IMR-90 (cell line): ENCODE results near the gene ITPR2. TPM values are rescaled to one million over a fixed set of nuclear protein-coding genes. Genes with fewer than 3 reads are reported as not detected.

Experiments
- ATAC-seq: fragments of 200-7000 bp; cut with Tn5 transposase; 2 replicates; pipeline ENCODE4 v1.9.1; 2020; ENCODE audit warnings: low read depth, mild to moderate bottlenecking, moderate library complexity
- BruUV-seq: library from RNA; stranded (reverse); fragments of 400-500 nt; replicated peaks from 2 replicates; lab custom pipeline; 2021; lab: Mats Ljungman, UMichigan
- CTCF ChIA-PET: fragments of 300-600 bp; formaldehyde crosslinking; extraction: SDS; loops from one replicate; lab custom pipeline; 2021; ENCODE audit warnings: antibody characterized with exemption; lab: Yijun Ruan, JAX
- POLR2A ChIA-PET: fragments of 300-600 bp; sonication (Branson Sonifier 250); formaldehyde crosslinking; loops from one replicate; lab custom pipeline; 2022; ENCODE audit warnings: antibody characterized with exemption; ENCODE audit not compliant: unreplicated experiment; lab: Charles Lee
- DNase-seq: peaks from one replicate; pipeline ENCODE4 v3.0.0; 2013
- H2AFZ ChIP-seq: replicated peaks from 2 replicates; pipeline ENCODE3; 2013; ENCODE audit warnings: low read length, mild to moderate bottlenecking; ENCODE audit not compliant: poor library complexity
- H2AK5ac ChIP-seq: 2 replicates; pipeline ENCODE4 v1.6.1; 2013; ENCODE audit warnings: low read depth, low read length, inconsistent platforms
- H2AK9ac ChIP-seq: replicated peaks from 2 replicates; pipeline ENCODE3; 2013; ENCODE audit warnings: mild to moderate bottlenecking, low read depth, low read length, moderate library complexity; ENCODE audit not compliant: poor library complexity
- H2BK120ac ChIP-seq: 2 replicates; pipeline ENCODE4 v1.6.1; 2013; ENCODE audit warnings: low read depth, low read length, inconsistent platforms
- H2BK15ac ChIP-seq: 3 replicates; pipeline ENCODE4 v1.6.1; 2013; ENCODE audit warnings: low read depth, low read length, inconsistent platforms
- H2BK20ac ChIP-seq: 2 replicates; pipeline ENCODE4 v1.6.1; 2013; ENCODE audit warnings: low read depth, mild to moderate bottlenecking, inconsistent platforms, low read length, moderate library complexity
- H2BK5ac ChIP-seq: 2 replicates; pipeline ENCODE4 v1.6.1; 2013; ENCODE audit warnings: mild to moderate bottlenecking, low read depth, low read length, inconsistent platforms; ENCODE audit not compliant: poor library complexity, severe bottlenecking
- H3K14ac ChIP-seq: replicated peaks from 2 replicates; pipeline ENCODE4 v1.6.1; 2013; ENCODE audit warnings: low read depth, low read length, inconsistent platforms
- H3K18ac ChIP-seq: 2 replicates; pipeline ENCODE4 v1.6.1; 2013; ENCODE audit warnings: low read depth, low read length, control low read depth
- H3K23ac ChIP-seq: 2 replicates; pipeline ENCODE4 v1.6.1; 2013; ENCODE audit warnings: low read depth, low read length, inconsistent platforms
- H3K27ac ChIP-seq: 2 replicates; pipeline ENCODE4 v1.5.1; 2013; ENCODE audit warnings: mild to moderate bottlenecking, control low read depth, low read length; ENCODE audit not compliant: insufficient read depth
- H3K27me3 ChIP-seq: 2 replicates; pipeline ENCODE4 v1.6.1; 2013; ENCODE audit warnings: low read length; ENCODE audit not compliant: control insufficient read depth, insufficient read depth
- H3K36me3 ChIP-seq: 2 replicates; pipeline ENCODE4 v1.6.1; 2013; ENCODE audit warnings: low read length, mixed read lengths; ENCODE audit not compliant: control insufficient read depth, insufficient read depth
- H3K4ac ChIP-seq: 2 replicates; pipeline ENCODE4 v1.6.1; 2013; ENCODE audit warnings: low read depth, low read length, inconsistent platforms
- H3K4me1 ChIP-seq: 2 replicates; pipeline ENCODE4 v1.6.1; 2013; ENCODE audit warnings: low read length, mixed read lengths; ENCODE audit not compliant: control insufficient read depth, insufficient read depth
- H3K4me2 ChIP-seq: 2 replicates; pipeline ENCODE4 v1.6.1; 2013; ENCODE audit warnings: low read depth, mild to moderate bottlenecking, control low read depth, low read length, moderate library complexity
- H3K4me3 ChIP-seq: 2 replicates; pipeline ENCODE4 v1.5.1; 2013; ENCODE audit warnings: low read depth, mild to moderate bottlenecking, control low read depth, low read length, moderate library complexity; ENCODE audit not compliant: insufficient read depth
- H3K56ac ChIP-seq: 2 replicates; pipeline ENCODE4 v1.6.1; 2013; ENCODE audit warnings: low read length, inconsistent platforms; ENCODE audit not compliant: insufficient read depth; ENCODE audit errors: extremely low read depth
- H3K79me1 ChIP-seq, 2 experiments: 2 replicates each; pipeline ENCODE4 v1.6.1; 2013; ENCODE audit warnings: low read length in 2 of 2, inconsistent platforms in 1 of 2, low read depth in 1 of 2
- H3K9ac ChIP-seq: 2 replicates; pipeline ENCODE4 v1.6.1; 2013; ENCODE audit warnings: low read depth, low read length, control low read depth
- H3K9me1 ChIP-seq: 2 replicates; pipeline ENCODE4 v1.6.1; 2013; ENCODE audit warnings: low read length, inconsistent platforms; ENCODE audit not compliant: insufficient read depth
- H3K9me3 ChIP-seq: 2 replicates; pipeline ENCODE4 v1.6.1; 2013; ENCODE audit warnings: low read length; ENCODE audit not compliant: control insufficient read depth, insufficient read depth
- H4K20me1 ChIP-seq: 2 replicates; pipeline ENCODE4 v1.6.1; 2013; ENCODE audit warnings: low read length, inconsistent platforms; ENCODE audit not compliant: insufficient read depth
- H4K5ac ChIP-seq: 2 replicates; pipeline ENCODE4 v1.6.1; 2013; ENCODE audit warnings: mild to moderate bottlenecking, low read depth, low read length, control low read depth
- H4K8ac ChIP-seq, 2 experiments: 2 replicates each; pipeline ENCODE4 v1.6.1; 2013; ENCODE audit warnings: low read depth in 2 of 2, low read length in 2 of 2, control low read depth in 1 of 2, inconsistent platforms in 1 of 2
- H4K91ac ChIP-seq: 2 replicates; pipeline ENCODE4 v1.6.1; 2013; ENCODE audit warnings: low read depth, low read length, inconsistent platforms; ENCODE audit not compliant: insufficient read depth
- CHD1 ChIP-seq: IDR thresholded peaks from 2 replicates; pipeline ENCODE4 v1.6.1; 2012; ENCODE audit warnings: low read depth, low read length, improper control_type of control experiment
- WGBS, 2 experiments: methylation state at CpG; one replicate each; pipeline versions ENCODE4 v1.1.5 to v1.1.7; 2013; ENCODE audit warnings: missing lambda C conversion rate in 2 of 2; ENCODE audit not compliant: insufficient read length in 1 of 2; ENCODE audit errors: extremely low coverage in 2 of 2; 5-methylcytosine and 5-hydroxymethylcytosine counted together
- dilution Hi-C: fragments of 300-500 bp; cut with HindIII; formaldehyde crosslinking; loops from one replicate; pipeline ENCODE4 v1.14.3; 2018; ENCODE audit warnings: low sequenced_read_pairs; ENCODE audit not compliant: unreplicated experiment
- in situ Hi-C: fragments of 300-500 bp; cut with MboI; formaldehyde crosslinking; loops from 3 replicates; pipeline ENCODE4 v1.14.3; 2019; ENCODE audit warnings: low sequenced_read_pairs, inconsistent platforms, mixed read lengths
- intact Hi-C: fragments of 100-400 bp; cut with micrococcal nuclease; formaldehyde crosslinking; loops from 2 replicates; pipeline ENCODE4 v1.10.0; 2022
- polyA plus RNA-seq, 3 experiments: library from polyadenylated mRNA; depleted of rRNA; stranded (reverse); fragments of >200 nt; gene quantifications; 2 replicates each; pipeline ENCODE4 v1.2.3, GENCODE V29; 2012; ENCODE audit warnings: low replicate concordance in 1 of 3
- total RNA-seq: library from RNA; depleted of rRNA; stranded (reverse); fragments of >200 nt; gene quantifications from 2 replicates; pipeline ENCODE4 v1.2.3, GENCODE V29; 2012
- TF ChIP-seq, protein P1 (sequence below): fragments of 150-350 bp; IDR thresholded peaks from 2 replicates; pipeline ENCODE4 v1.6.1; 2017; ENCODE audit warnings: mild to moderate bottlenecking, antibody characterized with exemption, low read length, low read depth

The ITPR2 gene
- total and polyA plus RNA-seq, 2 of the 4 experiments (the other 2 are of a cell fraction): 1.2 to 9.0 TPM

DNA sequence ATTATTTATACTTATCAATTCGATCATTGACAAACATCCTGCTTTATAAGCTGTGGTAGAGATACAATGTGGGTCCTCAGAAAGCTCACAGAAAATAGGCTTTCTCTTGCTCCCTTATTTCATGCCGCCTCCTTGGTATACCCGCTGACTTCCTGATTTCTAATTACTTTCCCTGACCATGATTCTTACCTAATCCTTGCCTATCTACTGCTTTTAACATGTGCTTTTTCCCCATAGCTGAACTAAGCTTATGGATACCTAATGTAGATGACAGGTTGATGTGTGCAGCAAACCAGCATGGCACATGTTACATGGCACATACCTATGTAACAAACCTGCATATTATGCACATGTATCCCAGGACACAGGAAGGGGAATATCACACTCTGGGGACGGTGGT, 65.1 kb downstream of the ITPR2 start:
- H2BK15ac ChIP-seq: no peak overlapping the region
- no peak overlapping the region for H2BK120ac ChIP-seq
- no peak overlapping the region for H3K23ac ChIP-seq
- WGBS, 2 experiments: 100% methylated on average over 1 of the region's 4 CpGs; no CpG with 5 or more reads in 1 of the 2 experiments
- H4K8ac ChIP-seq: no peak overlapping the region
- no peaks in the 10 kb centered on the region for H3K9me3 ChIP-seq
- ChIA-PET POLR2A (no interaction called here), CTCF (interaction anchor here (0.6 kb wide), 1 partner anchor 15 kb away, joined by 3 read pairs; no protein-coding TSS in a partner anchor)
- no peak for ATAC-seq
- no TSS peak for BruUV-seq
- no peak for DNase-seq
- H4K5ac ChIP-seq: no peak overlapping the region
- dilution Hi-C loops: no loop called here
- no peak overlapping the region for H2AFZ ChIP-seq
- H3K79me1 ChIP-seq: no peaks in the 10 kb centered on the region
- H2BK5ac ChIP-seq: no peak overlapping the region
- intact Hi-C loops: no loop called here
- H2AK5ac ChIP-seq: no peak overlapping the region
- H2BK20ac ChIP-seq: no peak overlapping the region
- no peaks in the 10 kb centered on the region for H3K4me1 ChIP-seq
- no peak overlapping the region for H3K14ac ChIP-seq
- H3K18ac ChIP-seq: no peak overlapping the region
- no peak overlapping the region for H2AK9ac ChIP-seq
- H4K20me1 ChIP-seq: no peaks in the 10 kb centered on the region
- no peaks in the 10 kb centered on the region for H3K9me1 ChIP-seq
- no peaks in the 10 kb centered on the region for H3K27me3 ChIP-seq
- no peak overlapping the region for H3K56ac ChIP-seq
- H3K4me2 ChIP-seq: no peak overlapping the region
- no peaks in the 10 kb centered on the region for H3K36me3 ChIP-seq
- H4K91ac ChIP-seq: no peak overlapping the region
- TF ChIP-seq, protein P1, sequence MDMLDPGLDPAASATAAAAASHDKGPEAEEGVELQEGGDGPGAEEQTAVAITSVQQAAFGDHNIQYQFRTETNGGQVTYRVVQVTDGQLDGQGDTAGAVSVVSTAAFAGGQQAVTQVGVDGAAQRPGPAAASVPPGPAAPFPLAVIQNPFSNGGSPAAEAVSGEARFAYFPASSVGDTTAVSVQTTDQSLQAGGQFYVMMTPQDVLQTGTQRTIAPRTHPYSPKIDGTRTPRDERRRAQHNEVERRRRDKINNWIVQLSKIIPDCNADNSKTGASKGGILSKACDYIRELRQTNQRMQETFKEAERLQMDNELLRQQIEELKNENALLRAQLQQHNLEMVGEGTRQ: no peak
- no peak for TF ChIP-seq CHD1
- no peak overlapping the region for H3K9ac ChIP-seq
- H3K4ac ChIP-seq: no peak overlapping the region
- in situ Hi-C loops: no loop called here
- no peak overlapping the region for H3K4me3 ChIP-seq
- no peak overlapping the region for H3K27ac ChIP-seq
